WTC11 (cell line): ENCODE measurements around the gene SCN8A. TPM values are rescaled to one million over a fixed set of nuclear protein-coding genes. Genes with fewer than 3 reads are reported as not detected.

Source experiments
- ATAC-seq: fragments of 200-7000 bp; cut with Tn5 transposase; 2 replicates; pipeline ENCODE4 v1.10.0; 2021; ENCODE audit warnings: mild to moderate bottlenecking, moderate library complexity
- CTCF ChIA-PET: fragments of 300-600 bp; sonication (Branson Sonifier 250); formaldehyde crosslinking; loops from one replicate; lab custom pipeline; 2021; ENCODE audit warnings: antibody characterized with exemption; lab: Charles Lee
- POLR2A ChIA-PET: fragments of 350-600 bp; sonication (Branson Sonifier 250); formaldehyde crosslinking; loops from one replicate; lab custom pipeline; 2021; ENCODE audit warnings: antibody characterized with exemption; lab: Charles Lee
- DNase-seq: peaks from one replicate; pipeline ENCODE4 v3.0.0; 2021; ENCODE audit warnings: low spot score
- H3K27ac Mint-ChIP-seq: 2 replicates; pipeline ENCODE4 v1.8.0; 2021; ENCODE audit warnings: mixed read lengths
- H3K27me3 Mint-ChIP-seq: 2 replicates; pipeline ENCODE4 v1.8.0; 2021; ENCODE audit warnings: low read depth, mild to moderate bottlenecking, moderate library complexity, mixed read lengths
- H3K36me3 Mint-ChIP-seq: 2 replicates; pipeline ENCODE4 v1.8.0; 2021; ENCODE audit warnings: mixed read lengths
- H3K4me1 Mint-ChIP-seq: 2 replicates; pipeline ENCODE4 v1.8.0; 2022; ENCODE audit warnings: mixed read lengths
- H3K4me3 Mint-ChIP-seq: 2 replicates; pipeline ENCODE4 v1.8.0; 2021; ENCODE audit warnings: mild to moderate bottlenecking, moderate library complexity, mixed read lengths
- H3K9me3 Mint-ChIP-seq: 2 replicates; pipeline ENCODE4 v1.8.0; 2021; ENCODE audit warnings: mixed read lengths
- ARID4B ChIP-seq: sonication (generic); formaldehyde crosslinking; IDR thresholded peaks from 2 replicates; pipeline ENCODE4 v1.8.0; 2023; ENCODE audit warnings: missing genetic modification reagents, mild to moderate bottlenecking, borderline replicate concordance
- IRF1 ChIP-seq: sonication (generic); formaldehyde crosslinking; IDR thresholded peaks from 2 replicates; pipeline ENCODE4 v1.8.0; 2023; ENCODE audit warnings: missing genetic modification reagents
- JAZF1 ChIP-seq: fragments of 250-450 bp; sonication (Bioruptor Pico); IDR thresholded peaks from 2 replicates; pipeline ENCODE4 v1.9.0; 2021; ENCODE audit warnings: moderate library complexity, mild to moderate bottlenecking, inconsistent platforms
- NFYB ChIP-seq: sonication (generic); formaldehyde crosslinking; conservative IDR thresholded peaks from 2 replicates; pipeline ENCODE4 v1.8.0; 2022; ENCODE audit warnings: low read depth, missing genetic modification reagents
- OVOL2 ChIP-seq: fragments of 250-450 bp; sonication (Bioruptor Pico); IDR thresholded peaks from 2 replicates; pipeline ENCODE4 v1.9.0; 2021; ENCODE audit warnings: mild to moderate bottlenecking, borderline replicate concordance
- PRRX2 ChIP-seq: fragments of 250-450 bp; sonication (Bioruptor Pico); IDR thresholded peaks from 2 replicates; pipeline ENCODE4 v1.8.0; 2021; ENCODE audit warnings: mild to moderate bottlenecking
- SMAD3 ChIP-seq: sonication (generic); formaldehyde crosslinking; IDR thresholded peaks from 2 replicates; pipeline ENCODE4 v1.8.0; 2022; ENCODE audit warnings: missing genetic modification reagents, mild to moderate bottlenecking, borderline replicate concordance
- SMAD4 ChIP-seq: sonication (generic); formaldehyde crosslinking; IDR thresholded peaks from 2 replicates; pipeline ENCODE4 v1.8.0; 2022; ENCODE audit warnings: mild to moderate bottlenecking, missing genetic modification reagents
- TEAD4 ChIP-seq: sonication (generic); formaldehyde crosslinking; IDR thresholded peaks from 2 replicates; pipeline ENCODE4 v1.8.0; 2022; ENCODE audit warnings: mild to moderate bottlenecking, missing genetic modification reagents
- ZNF138 ChIP-seq: sonication (generic); formaldehyde crosslinking; conservative IDR thresholded peaks from 2 replicates; pipeline ENCODE4 v1.8.1; 2022; ENCODE audit warnings: mild to moderate bottlenecking, moderate library complexity, missing genetic modification reagents
- ZNF281 ChIP-seq: sonication (generic); formaldehyde crosslinking; IDR thresholded peaks from 2 replicates; pipeline ENCODE4 v1.8.0; 2023; ENCODE audit warnings: mild to moderate bottlenecking, missing genetic modification reagents
- ZSCAN18 ChIP-seq: fragments of 250-450 bp; sonication (Bioruptor Pico); IDR thresholded peaks from 2 replicates; pipeline ENCODE4 v2.1.2; 2022; ENCODE audit warnings: mild to moderate bottlenecking, moderate library complexity
- total RNA-seq: library from RNA; stranded (reverse); gene quantifications from 3 replicates; pipeline ENCODE4 v1.2.3, GENCODE V29; 2021
- TF ChIP-seq, protein P1 (sequence below): sonication (generic); formaldehyde crosslinking; IDR thresholded peaks from 2 replicates; pipeline ENCODE4 v1.8.0; 2022; ENCODE audit warnings: mild to moderate bottlenecking, missing genetic modification reagents
- TF ChIP-seq, protein P2 (sequence below): sonication (generic); formaldehyde crosslinking; IDR thresholded peaks from 2 replicates; pipeline ENCODE4 v1.8.0; 2022; ENCODE audit warnings: mild to moderate bottlenecking, missing genetic modification reagents

The SCN8A gene
- total RNA-seq, 1 experiment from 2014 or later = 14.4 TPM

GRCh38 chr12:51809193-51809592 lies 218.2 kb downstream of the SCN8A start:
- DNase-seq (no peak), ATAC-seq (no peak)
- no peak overlapping the region for H3K4me3 Mint-ChIP-seq
- peaks cover 16% of the 10 kb centered on the region for H3K27me3 Mint-ChIP-seq
- H3K9me3 Mint-ChIP-seq = no peaks in the 10 kb centered on the region
- CTCF ChIA-PET = no interaction called here
- H3K4me1 Mint-ChIP-seq = peaks cover 4% of the 10 kb centered on the region
- POLR2A ChIA-PET = no interaction called here
- 0 out of 2 replicates have a peak overlapping the region, but pooled peaks have one; percentile 37 for H3K27ac Mint-ChIP-seq
- no peaks in the 10 kb centered on the region for H3K36me3 Mint-ChIP-seq
- TF ChIP-seq ZNF138 (CRISPR knock-in tag) (no peak), TEAD4 (CRISPR knock-in tag) (no peak), SMAD3 (CRISPR knock-in tag) (no peak), SMAD4 (CRISPR knock-in tag) (no peak), ARID4B (CRISPR knock-in tag) (no peak), OVOL2 (CRISPR knock-in tag) (no peak), JAZF1 (CRISPR knock-in tag) (no peak)
- TF ChIP-seq, protein P1, sequence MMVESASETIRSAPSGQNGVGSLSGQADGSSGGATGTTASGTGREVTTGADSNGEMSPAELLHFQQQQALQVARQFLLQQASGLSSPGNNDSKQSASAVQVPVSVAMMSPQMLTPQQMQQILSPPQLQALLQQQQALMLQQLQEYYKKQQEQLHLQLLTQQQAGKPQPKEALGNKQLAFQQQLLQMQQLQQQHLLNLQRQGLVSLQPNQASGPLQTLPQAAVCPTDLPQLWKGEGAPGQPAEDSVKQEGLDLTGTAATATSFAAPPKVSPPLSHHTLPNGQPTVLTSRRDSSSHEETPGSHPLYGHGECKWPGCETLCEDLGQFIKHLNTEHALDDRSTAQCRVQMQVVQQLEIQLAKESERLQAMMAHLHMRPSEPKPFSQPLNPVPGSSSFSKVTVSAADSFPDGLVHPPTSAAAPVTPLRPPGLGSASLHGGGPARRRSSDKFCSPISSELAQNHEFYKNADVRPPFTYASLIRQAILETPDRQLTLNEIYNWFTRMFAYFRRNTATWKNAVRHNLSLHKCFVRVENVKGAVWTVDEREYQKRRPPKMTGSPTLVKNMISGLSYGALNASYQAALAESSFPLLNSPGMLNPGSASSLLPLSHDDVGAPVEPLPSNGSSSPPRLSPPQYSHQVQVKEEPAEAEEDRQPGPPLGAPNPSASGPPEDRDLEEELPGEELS (CRISPR knock-in tag) = no peak

DNA sequence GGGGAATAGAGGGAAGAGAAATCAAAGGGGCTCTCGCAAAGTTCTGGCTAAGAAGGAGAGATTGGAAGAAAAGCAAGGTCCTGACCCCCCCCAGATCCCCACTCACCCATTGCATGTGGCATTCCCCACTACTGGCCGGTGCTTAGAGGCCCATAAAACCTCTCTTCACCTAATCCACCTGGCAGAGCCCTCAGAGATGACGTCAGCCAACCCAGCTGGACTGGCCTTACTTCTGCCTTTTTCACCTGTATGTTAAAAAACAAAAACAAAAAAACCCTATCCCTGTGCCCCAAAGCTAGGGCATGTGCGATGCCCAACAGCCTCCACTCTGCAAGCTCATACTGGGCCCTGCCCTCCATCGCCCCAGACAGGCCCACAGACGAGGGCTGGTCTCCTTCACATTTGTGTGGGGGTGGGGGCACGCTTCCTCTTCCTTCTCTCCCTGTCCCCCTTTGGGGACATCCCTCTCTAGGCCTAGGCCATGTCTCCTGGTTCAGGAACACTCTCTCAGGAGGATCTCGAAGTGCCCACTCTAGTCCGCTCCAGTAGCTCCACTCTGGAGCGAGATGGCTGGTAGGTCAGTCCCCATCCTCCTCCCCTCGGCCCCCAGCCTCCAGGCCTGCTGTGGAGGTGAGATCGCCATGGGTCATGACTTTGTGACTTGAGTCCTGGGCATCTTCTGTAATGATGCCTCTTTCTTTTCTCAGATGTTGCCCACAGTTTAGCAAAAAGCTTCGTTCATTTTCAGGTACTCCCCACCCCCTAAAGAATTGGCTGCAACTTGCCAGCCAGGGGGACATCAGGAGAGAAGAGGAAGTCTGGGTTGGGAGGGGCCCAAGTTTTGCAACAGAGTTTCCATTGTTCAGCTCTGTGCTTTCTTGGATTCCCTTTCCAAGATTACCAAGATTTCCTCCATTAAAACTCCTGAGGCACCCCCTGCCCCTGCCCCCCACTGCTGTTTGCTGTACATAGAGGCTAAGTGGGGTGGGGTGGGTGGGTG lies 220.5 kb downstream of the SCN8A start:
- H3K36me3 Mint-ChIP-seq = no peaks in the 10 kb centered on the region
- DNase-seq (no peak), ATAC-seq (no peak)
- H3K9me3 Mint-ChIP-seq = no peaks in the 10 kb centered on the region
- ChIA-PET CTCF (interaction anchor here (0.6 to 10.7 kb wide), 7 partner anchors 9 to 206 kb away, joined by 3 to 164 read pairs (median 5); partner anchors contain the start of gene ANKRD33), POLR2A (no interaction called here)
- no peak overlapping the region for H3K4me3 Mint-ChIP-seq
- TF ChIP-seq, protein P2, sequence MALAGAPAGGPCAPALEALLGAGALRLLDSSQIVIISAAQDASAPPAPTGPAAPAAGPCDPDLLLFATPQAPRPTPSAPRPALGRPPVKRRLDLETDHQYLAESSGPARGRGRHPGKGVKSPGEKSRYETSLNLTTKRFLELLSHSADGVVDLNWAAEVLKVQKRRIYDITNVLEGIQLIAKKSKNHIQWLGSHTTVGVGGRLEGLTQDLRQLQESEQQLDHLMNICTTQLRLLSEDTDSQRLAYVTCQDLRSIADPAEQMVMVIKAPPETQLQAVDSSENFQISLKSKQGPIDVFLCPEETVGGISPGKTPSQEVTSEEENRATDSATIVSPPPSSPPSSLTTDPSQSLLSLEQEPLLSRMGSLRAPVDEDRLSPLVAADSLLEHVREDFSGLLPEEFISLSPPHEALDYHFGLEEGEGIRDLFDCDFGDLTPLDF = no peak
- TF ChIP-seq NFYB (CRISPR knock-in tag) = no peak
- TF ChIP-seq IRF1 (CRISPR knock-in tag) = no peak
- no peak for TF ChIP-seq ZNF281 (CRISPR knock-in tag)
- TF ChIP-seq ZSCAN18 (CRISPR knock-in tag) = no peak
- no peak for TF ChIP-seq PRRX2
- H3K27ac Mint-ChIP-seq = no peak overlapping the region
- peaks cover 35% of the 10 kb centered on the region for H3K27me3 Mint-ChIP-seq
- peaks cover 11% of the 10 kb centered on the region for H3K4me1 Mint-ChIP-seq
